Calu3 (cell line): Measurements from ENCODE around the gene UAP1L1. TPM values are rescaled to one million over a fixed set of nuclear protein-coding genes. Genes with fewer than 3 reads are reported as not detected.

Experiments
- BruUV-seq: library from RNA; stranded (reverse); fragments of 400-500 nt; replicated peaks from 2 replicates; lab custom pipeline; 2021; lab: Mats Ljungman, UMichigan
- CTCF ChIA-PET: fragments of 300-600 bp; sonication (Branson Sonifier 250); formaldehyde crosslinking; loops from one replicate; lab custom pipeline; 2022; ENCODE audit warnings: antibody characterized with exemption; lab: Charles Lee
- DNase-seq: peaks from one replicate; pipeline ENCODE4 v3.0.0; 2022
- H3K27ac Mint-ChIP-seq: one replicate; pipeline ENCODE4 v1.8.0; 2022; ENCODE audit warnings: mixed read lengths; ENCODE audit not compliant: unreplicated experiment
- H3K27me3 Mint-ChIP-seq: one replicate; pipeline ENCODE4 v1.8.0; 2022; ENCODE audit warnings: mixed read lengths; ENCODE audit not compliant: unreplicated experiment
- H3K36me3 Mint-ChIP-seq: one replicate; pipeline ENCODE4 v1.8.0; 2022; ENCODE audit warnings: mild to moderate bottlenecking, moderate library complexity, mixed read lengths; ENCODE audit not compliant: insufficient read depth, unreplicated experiment
- H3K4me1 Mint-ChIP-seq: one replicate; pipeline ENCODE4 v1.8.0; 2022; ENCODE audit warnings: mild to moderate bottlenecking, low read depth, mixed read lengths; ENCODE audit not compliant: unreplicated experiment
- H3K4me3 Mint-ChIP-seq: one replicate; pipeline ENCODE4 v1.8.0; 2022; ENCODE audit warnings: mild to moderate bottlenecking, low read depth, moderate library complexity, mixed read lengths; ENCODE audit not compliant: unreplicated experiment
- H3K9me3 Mint-ChIP-seq: one replicate; pipeline ENCODE4 v1.8.0; 2022; ENCODE audit warnings: low read depth, mixed read lengths; ENCODE audit not compliant: unreplicated experiment
- intact Hi-C: fragments of 100-400 bp; cut with micrococcal nuclease; formaldehyde crosslinking; loops from one replicate; pipeline ENCODE4 v1.10.0; 2022; ENCODE audit not compliant: unreplicated experiment
- total RNA-seq: library from RNA; stranded (reverse); gene quantifications from 2 replicates; pipeline ENCODE4 v1.2.3, GENCODE V29; 2022
- TF ChIP-seq, protein P1 (sequence below): fragments of 200-600 bp; IDR thresholded peaks from one replicate; pipeline ENCODE4 v1.8.0; 2022; ENCODE audit warnings: antibody characterized with exemption; ENCODE audit not compliant: unreplicated experiment

Gene UAP1L1
- total RNA-seq, 1 experiment from 2014 or later: 9.1 TPM

DNA sequence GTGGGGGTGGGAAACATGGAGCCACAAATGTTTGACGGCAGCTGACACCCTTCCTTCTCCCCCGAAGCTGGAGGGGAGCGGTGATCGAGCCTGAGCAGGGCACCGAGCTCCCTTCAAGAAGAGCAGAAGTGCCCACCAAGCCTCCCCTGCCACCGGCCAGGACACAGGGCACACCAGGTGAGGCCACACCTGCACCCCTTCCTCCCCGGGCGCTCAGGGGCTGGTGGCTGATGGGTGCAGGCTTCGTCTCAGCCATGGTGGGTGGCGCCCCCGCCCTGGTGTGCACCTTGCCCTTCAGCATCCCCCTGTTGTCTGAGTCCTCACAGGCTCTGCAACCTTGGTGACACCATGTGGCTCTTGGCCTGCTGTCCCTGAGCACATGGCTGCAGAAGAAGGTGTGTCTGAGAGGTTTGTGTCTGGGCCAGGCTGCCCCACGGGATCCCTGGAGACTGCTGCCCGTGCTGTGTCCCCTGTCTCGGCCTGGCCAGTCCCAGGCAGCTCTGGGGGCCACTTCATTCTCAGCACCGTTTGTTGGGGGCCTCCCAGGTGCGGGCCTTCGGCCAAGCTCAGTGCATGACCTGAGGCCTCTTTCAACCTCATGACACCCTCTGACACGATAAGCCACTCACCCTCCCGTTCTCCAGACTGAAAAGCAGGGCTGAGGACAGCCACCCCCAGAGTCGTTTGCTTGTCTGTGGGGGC is 20.6 kb downstream of the UAP1L1 start:
- TF ChIP-seq, protein P1, sequence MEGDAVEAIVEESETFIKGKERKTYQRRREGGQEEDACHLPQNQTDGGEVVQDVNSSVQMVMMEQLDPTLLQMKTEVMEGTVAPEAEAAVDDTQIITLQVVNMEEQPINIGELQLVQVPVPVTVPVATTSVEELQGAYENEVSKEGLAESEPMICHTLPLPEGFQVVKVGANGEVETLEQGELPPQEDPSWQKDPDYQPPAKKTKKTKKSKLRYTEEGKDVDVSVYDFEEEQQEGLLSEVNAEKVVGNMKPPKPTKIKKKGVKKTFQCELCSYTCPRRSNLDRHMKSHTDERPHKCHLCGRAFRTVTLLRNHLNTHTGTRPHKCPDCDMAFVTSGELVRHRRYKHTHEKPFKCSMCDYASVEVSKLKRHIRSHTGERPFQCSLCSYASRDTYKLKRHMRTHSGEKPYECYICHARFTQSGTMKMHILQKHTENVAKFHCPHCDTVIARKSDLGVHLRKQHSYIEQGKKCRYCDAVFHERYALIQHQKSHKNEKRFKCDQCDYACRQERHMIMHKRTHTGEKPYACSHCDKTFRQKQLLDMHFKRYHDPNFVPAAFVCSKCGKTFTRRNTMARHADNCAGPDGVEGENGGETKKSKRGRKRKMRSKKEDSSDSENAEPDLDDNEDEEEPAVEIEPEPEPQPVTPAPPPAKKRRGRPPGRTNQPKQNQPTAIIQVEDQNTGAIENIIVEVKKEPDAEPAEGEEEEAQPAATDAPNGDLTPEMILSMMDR: no peak
- Mint-ChIP-seq H3K9me3 (no peaks in the 10 kb centered on the region), H3K27me3 (no peaks in the 10 kb centered on the region), H3K4me1 (no peaks in the 10 kb centered on the region), H3K27ac (no peak overlapping the region), H3K36me3 (peaks cover 18% of the 10 kb centered on the region), H3K4me3 (no peak overlapping the region)
- DNase-seq: no peak
- CTCF ChIA-PET: no interaction called here
- BruUV-seq: no TSS peak
- intact Hi-C loops: no loop called here

DNA sequence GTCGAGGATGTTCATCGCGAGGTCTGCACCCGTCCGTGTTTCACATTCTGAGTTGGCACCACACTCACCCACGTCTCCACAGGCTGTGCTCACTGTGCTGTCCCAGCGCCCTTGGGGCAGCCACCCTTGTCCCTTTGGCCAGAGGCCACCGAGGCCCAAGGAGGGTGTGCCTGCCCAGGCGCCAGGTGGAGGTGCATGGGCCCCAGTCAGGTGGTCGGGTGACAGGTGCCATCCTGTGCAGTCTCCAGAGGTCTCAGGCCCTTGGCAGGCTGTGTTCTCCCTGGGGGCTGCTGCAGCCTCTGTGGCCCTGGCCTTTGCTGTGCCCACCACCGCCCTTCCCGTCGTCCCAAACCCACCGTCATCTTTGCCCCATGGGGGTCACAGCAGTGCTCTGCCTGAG is 21.9 kb downstream of the UAP1L1 start:
- no TSS peak for BruUV-seq
- no peak overlapping the region for H3K4me3 Mint-ChIP-seq
- CTCF ChIA-PET: no interaction called here
- no peak for DNase-seq
- intact Hi-C loops: no loop called here
- H3K9me3 Mint-ChIP-seq: no peaks in the 10 kb centered on the region
- H3K27ac Mint-ChIP-seq: no peak overlapping the region
- no peaks in the 10 kb centered on the region for H3K4me1 Mint-ChIP-seq
- TF ChIP-seq, protein P1: no peak
- no peaks in the 10 kb centered on the region for H3K27me3 Mint-ChIP-seq
- H3K36me3 Mint-ChIP-seq: peaks cover 22% of the 10 kb centered on the region

DNA sequence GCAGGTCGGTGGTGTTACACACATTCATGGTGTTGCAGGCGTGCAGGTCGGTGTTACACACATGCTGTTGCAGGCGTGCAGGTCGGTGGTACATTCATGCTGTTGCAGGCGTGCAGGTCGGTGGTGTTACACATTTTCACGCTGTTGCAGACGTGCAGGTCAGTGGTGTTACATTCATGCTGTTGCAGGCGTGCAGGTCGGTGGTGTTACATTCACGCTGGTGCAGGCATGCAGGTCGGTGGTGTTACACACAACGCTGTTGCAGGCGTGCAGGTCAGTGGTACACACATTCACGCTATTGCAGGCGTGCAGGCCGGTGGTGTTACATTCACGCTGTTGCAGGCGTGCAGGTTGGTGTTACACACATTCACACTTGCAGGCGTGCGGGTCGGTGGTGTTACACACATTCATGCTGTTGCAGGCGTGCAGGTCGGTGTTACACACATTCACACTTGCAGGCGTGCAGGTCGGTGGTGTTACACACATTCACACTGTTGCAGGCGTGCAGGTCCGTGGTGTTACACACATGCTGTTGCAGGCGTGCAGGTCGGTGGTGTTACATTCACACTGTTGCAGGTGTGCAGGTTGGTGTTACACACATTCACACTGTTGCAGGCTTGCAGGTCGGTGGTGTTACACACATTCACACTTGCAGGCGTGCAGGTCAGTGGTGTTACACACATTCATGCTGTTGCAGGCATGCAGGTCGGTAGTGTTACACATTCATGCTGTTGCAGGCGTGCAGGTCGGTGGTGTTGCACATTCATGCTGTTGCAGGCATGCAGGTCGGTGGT is 26.1 kb downstream of the UAP1L1 start:
- Mint-ChIP-seq H3K27ac (no peak overlapping the region), H3K27me3 (no peaks in the 10 kb centered on the region), H3K4me1 (no peaks in the 10 kb centered on the region), H3K9me3 (no peaks in the 10 kb centered on the region), H3K36me3 (peaks cover 19% of the 10 kb centered on the region), H3K4me3 (no peak overlapping the region)
- DNase-seq: no peak
- BruUV-seq: no TSS peak
- TF ChIP-seq, protein P1: no peak
- CTCF ChIA-PET: no interaction called here
- intact Hi-C loops: no loop called here

DNA sequence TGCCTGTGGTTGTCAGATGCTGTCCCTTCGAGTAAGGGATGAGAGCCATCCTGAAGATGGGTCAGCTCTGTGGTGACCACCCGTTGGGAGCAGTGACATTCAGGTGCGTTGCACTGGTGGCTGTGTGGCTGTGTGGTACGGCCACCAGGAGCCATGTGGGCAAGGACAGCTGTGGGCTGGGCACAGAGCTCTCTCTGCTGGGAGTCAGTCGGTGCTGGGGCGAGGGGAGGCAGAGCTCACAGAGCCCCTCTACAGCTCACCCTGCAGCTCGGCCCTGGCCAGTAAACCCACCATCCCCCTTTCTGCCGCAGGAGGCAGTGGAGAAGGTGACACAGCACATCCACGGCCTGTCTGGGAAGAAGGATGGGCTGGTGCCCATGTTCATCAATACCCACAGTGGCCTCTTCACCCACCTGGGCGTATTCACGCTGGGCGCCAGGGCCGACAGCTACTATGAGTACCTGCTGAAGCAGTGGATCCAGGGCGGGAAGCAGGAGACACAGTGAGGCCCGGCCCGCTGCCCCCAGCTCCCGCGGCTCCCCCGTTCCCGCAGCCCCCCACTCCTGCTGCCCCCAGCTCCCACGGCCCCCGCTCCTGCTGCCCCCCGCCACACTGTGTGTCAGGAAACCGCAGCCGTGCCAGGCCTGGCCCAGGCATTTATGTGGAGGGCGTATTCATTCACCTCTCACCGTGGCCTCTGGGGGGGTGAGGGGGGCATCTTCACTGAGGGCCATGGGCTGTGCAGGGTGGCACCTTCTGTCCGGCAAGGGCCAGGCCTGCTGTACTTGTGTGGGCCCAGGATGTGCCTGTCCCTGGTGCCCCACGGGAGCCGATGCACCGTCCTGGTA is 28.7 kb downstream of the UAP1L1 start:
- Mint-ChIP-seq H3K27me3 (no peaks in the 10 kb centered on the region), H3K27ac (no peak overlapping the region), H3K4me1 (no peaks in the 10 kb centered on the region), H3K36me3 (peaks cover 20% of the 10 kb centered on the region), H3K4me3 (no peak overlapping the region), H3K9me3 (no peaks in the 10 kb centered on the region)
- no peak for DNase-seq
- TF ChIP-seq, protein P1: no peak
- intact Hi-C loops: no loop called here
- no TSS peak for BruUV-seq
- CTCF ChIA-PET: no interaction called here
